ENCODE measurements around the gene HADH. TPM values are rescaled to one million over a fixed set of nuclear protein-coding genes. Genes with fewer than 3 reads are reported as not detected.

The HADH gene
- total RNA-seq, 1 experiment from 2014 or later, result 39.8 TPM

DNA sequence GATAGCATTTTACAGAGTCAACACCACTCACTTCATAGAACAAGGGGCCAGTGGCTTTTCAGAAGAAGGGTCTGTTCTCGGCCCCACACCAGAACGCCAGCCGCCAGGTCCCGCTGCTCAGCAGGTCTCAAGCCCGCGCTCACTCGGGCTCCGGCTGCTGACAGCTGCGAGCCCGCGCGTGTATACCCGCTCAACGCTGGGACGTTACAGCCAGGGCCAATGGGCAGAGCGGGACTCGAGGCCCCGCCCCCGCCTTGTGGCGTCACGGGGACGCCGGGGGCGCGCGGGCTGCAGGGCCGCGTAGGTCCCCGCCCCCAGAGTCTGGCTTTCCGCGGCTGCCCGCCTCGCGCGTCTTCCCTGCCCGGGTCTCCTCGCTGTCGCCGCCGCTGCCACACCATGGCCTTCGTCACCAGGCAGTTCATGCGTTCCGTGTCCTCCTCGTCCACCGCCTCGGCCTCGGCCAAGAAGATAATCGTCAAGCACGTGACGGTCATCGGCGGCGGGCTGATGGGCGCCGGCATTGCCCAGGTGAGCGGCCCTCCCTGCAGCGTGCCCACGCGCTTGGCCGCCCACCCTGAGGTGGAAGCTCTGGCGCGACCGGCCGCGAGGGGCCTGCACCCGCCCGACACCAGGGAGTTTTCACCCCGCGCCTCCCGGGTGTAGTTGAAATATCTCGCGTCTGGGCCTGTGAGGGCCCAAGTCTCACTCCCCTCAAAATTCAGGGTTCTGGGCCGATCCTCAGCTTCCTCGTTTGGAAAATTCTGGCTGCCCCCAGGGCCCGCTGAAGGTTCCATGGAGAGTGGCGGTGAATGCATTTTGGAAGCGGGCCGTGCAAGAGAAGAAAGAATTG lies at the start of gene HADH (continued):
- TF ChIP-seq ESRRA (CRISPR knock-in tag; IDR thresholded peaks at IDR 0.05; ENCODE audit: borderline replicate concordance), result peak; percentile 89
- TF ChIP-seq, protein P1, sequence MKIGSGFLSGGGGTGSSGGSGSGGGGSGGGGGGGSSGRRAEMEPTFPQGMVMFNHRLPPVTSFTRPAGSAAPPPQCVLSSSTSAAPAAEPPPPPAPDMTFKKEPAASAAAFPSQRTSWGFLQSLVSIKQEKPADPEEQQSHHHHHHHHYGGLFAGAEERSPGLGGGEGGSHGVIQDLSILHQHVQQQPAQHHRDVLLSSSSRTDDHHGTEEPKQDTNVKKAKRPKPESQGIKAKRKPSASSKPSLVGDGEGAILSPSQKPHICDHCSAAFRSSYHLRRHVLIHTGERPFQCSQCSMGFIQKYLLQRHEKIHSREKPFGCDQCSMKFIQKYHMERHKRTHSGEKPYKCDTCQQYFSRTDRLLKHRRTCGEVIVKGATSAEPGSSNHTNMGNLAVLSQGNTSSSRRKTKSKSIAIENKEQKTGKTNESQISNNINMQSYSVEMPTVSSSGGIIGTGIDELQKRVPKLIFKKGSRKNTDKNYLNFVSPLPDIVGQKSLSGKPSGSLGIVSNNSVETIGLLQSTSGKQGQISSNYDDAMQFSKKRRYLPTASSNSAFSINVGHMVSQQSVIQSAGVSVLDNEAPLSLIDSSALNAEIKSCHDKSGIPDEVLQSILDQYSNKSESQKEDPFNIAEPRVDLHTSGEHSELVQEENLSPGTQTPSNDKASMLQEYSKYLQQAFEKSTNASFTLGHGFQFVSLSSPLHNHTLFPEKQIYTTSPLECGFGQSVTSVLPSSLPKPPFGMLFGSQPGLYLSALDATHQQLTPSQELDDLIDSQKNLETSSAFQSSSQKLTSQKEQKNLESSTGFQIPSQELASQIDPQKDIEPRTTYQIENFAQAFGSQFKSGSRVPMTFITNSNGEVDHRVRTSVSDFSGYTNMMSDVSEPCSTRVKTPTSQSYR (CRISPR knock-in tag; IDR thresholded peaks at IDR 0.05), result no peak; the same call in 1 of the 2 replicates
- no peak for TF ChIP-seq ZNF423 (CRISPR knock-in tag; IDR thresholded peaks at IDR 0.05)
- TF ChIP-seq TP53 (CRISPR knock-in tag; IDR thresholded peaks at IDR 0.05), result peak; percentile 65; the same call in 1 of the 2 replicates
- TF ChIP-seq SMAD4 (CRISPR knock-in tag; IDR thresholded peaks at IDR 0.05), result peak; percentile 31; the same call in 1 of the 2 replicates
- 0 out of 2 replicates have a peak, but pooled peaks have one; percentile 41 for TF ChIP-seq ZNF263 (CRISPR knock-in tag; IDR thresholded peaks at IDR 0.05; ENCODE audit: low read depth)
- peak; percentile 28; the same call in 1 of the 2 replicates for TF ChIP-seq NR2C2 (CRISPR knock-in tag; IDR thresholded peaks at IDR 0.05)
- TF ChIP-seq, protein P2, sequence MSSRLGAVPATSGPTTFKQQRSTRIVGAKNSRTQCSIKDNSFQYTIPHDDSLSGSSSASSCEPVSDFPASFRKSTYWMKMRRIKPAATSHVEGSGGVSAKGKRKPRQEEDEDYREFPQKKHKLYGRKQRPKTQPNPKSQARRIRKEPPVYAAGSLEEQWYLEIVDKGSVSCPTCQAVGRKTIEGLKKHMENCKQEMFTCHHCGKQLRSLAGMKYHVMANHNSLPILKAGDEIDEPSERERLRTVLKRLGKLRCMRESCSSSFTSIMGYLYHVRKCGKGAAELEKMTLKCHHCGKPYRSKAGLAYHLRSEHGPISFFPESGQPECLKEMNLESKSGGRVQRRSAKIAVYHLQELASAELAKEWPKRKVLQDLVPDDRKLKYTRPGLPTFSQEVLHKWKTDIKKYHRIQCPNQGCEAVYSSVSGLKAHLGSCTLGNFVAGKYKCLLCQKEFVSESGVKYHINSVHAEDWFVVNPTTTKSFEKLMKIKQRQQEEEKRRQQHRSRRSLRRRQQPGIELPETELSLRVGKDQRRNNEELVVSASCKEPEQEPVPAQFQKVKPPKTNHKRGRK (CRISPR knock-in tag; IDR thresholded peaks at IDR 0.05; ENCODE audit: borderline replicate concordance), result no peak
- no peak for TF ChIP-seq PRRX2 (CRISPR knock-in tag; IDR thresholded peaks at IDR 0.05)
- TF ChIP-seq, protein P3, sequence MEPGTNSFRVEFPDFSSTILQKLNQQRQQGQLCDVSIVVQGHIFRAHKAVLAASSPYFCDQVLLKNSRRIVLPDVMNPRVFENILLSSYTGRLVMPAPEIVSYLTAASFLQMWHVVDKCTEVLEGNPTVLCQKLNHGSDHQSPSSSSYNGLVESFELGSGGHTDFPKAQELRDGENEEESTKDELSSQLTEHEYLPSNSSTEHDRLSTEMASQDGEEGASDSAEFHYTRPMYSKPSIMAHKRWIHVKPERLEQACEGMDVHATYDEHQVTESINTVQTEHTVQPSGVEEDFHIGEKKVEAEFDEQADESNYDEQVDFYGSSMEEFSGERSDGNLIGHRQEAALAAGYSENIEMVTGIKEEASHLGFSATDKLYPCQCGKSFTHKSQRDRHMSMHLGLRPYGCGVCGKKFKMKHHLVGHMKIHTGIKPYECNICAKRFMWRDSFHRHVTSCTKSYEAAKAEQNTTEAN (CRISPR knock-in tag; IDR thresholded peaks at IDR 0.05), result peak; percentile 84
- TF ChIP-seq GTF2I (CRISPR knock-in tag; conservative IDR thresholded peaks at IDR 0.05), result no peak
- peak; percentile 88 for TF ChIP-seq CREM (CRISPR knock-in tag; IDR thresholded peaks at IDR 0.05)
- peak; percentile 78; the same call in 1 of the 2 replicates for TF ChIP-seq NR1H2 (CRISPR knock-in tag; IDR thresholded peaks at IDR 0.05)
- TF ChIP-seq, protein P4, sequence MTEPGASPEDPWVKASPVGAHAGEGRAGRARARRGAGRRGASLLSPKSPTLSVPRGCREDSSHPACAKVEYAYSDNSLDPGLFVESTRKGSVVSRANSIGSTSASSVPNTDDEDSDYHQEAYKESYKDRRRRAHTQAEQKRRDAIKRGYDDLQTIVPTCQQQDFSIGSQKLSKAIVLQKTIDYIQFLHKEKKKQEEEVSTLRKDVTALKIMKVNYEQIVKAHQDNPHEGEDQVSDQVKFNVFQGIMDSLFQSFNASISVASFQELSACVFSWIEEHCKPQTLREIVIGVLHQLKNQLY (CRISPR knock-in tag; IDR thresholded peaks at IDR 0.05), result 0 out of 2 replicates have a peak, but pooled peaks have one; percentile 47
- TF ChIP-seq JAZF1 (CRISPR knock-in tag; IDR thresholded peaks at IDR 0.05), result no peak
- no peak for TF ChIP-seq NFATC4 (CRISPR knock-in tag; IDR thresholded peaks at IDR 0.05)
- peak; percentile 86 for TF ChIP-seq FOXK1 (CRISPR knock-in tag; IDR thresholded peaks at IDR 0.05)
- TF ChIP-seq, protein P5, sequence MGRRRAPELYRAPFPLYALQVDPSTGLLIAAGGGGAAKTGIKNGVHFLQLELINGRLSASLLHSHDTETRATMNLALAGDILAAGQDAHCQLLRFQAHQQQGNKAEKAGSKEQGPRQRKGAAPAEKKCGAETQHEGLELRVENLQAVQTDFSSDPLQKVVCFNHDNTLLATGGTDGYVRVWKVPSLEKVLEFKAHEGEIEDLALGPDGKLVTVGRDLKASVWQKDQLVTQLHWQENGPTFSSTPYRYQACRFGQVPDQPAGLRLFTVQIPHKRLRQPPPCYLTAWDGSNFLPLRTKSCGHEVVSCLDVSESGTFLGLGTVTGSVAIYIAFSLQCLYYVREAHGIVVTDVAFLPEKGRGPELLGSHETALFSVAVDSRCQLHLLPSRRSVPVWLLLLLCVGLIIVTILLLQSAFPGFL (CRISPR knock-in tag; IDR thresholded peaks at IDR 0.05; ENCODE audit: borderline replicate concordance), result peak; percentile 36; the same call in 1 of the 2 replicates
- TF ChIP-seq, protein P6, sequence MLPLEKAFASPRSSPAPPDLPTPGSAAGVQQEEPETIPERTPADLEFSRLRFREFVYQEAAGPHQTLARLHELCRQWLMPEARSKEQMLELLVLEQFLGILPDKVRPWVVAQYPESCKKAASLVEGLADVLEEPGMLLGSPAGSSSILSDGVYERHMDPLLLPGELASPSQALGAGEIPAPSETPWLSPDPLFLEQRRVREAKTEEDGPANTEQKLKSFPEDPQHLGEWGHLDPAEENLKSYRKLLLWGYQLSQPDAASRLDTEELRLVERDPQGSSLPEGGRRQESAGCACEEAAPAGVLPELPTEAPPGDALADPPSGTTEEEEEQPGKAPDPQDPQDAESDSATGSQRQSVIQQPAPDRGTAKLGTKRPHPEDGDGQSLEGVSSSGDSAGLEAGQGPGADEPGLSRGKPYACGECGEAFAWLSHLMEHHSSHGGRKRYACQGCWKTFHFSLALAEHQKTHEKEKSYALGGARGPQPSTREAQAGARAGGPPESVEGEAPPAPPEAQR (CRISPR knock-in tag; IDR thresholded peaks at IDR 0.05), result no peak
- TF ChIP-seq ZNF317 (CRISPR knock-in tag; IDR thresholded peaks at IDR 0.05; ENCODE audit: borderline replicate concordance, low read depth), result no peak
- TF ChIP-seq, protein P7, sequence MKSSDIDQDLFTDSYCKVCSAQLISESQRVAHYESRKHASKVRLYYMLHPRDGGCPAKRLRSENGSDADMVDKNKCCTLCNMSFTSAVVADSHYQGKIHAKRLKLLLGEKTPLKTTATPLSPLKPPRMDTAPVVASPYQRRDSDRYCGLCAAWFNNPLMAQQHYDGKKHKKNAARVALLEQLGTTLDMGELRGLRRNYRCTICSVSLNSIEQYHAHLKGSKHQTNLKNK (CRISPR knock-in tag; IDR thresholded peaks at IDR 0.05), result no peak
- TF ChIP-seq SOX15 (CRISPR knock-in tag; IDR thresholded peaks at IDR 0.05), result no peak
- no peak for TF ChIP-seq ZNF671 (CRISPR knock-in tag; IDR thresholded peaks at IDR 0.05)
- TF ChIP-seq, protein P8, sequence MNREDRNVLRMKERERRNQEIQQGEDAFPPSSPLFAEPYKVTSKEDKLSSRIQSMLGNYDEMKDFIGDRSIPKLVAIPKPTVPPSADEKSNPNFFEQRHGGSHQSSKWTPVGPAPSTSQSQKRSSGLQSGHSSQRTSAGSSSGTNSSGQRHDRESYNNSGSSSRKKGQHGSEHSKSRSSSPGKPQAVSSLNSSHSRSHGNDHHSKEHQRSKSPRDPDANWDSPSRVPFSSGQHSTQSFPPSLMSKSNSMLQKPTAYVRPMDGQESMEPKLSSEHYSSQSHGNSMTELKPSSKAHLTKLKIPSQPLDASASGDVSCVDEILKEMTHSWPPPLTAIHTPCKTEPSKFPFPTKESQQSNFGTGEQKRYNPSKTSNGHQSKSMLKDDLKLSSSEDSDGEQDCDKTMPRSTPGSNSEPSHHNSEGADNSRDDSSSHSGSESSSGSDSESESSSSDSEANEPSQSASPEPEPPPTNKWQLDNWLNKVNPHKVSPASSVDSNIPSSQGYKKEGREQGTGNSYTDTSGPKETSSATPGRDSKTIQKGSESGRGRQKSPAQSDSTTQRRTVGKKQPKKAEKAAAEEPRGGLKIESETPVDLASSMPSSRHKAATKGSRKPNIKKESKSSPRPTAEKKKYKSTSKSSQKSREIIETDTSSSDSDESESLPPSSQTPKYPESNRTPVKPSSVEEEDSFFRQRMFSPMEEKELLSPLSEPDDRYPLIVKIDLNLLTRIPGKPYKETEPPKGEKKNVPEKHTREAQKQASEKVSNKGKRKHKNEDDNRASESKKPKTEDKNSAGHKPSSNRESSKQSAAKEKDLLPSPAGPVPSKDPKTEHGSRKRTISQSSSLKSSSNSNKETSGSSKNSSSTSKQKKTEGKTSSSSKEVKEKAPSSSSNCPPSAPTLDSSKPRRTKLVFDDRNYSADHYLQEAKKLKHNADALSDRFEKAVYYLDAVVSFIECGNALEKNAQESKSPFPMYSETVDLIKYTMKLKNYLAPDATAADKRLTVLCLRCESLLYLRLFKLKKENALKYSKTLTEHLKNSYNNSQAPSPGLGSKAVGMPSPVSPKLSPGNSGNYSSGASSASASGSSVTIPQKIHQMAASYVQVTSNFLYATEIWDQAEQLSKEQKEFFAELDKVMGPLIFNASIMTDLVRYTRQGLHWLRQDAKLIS (CRISPR knock-in tag; IDR thresholded peaks at IDR 0.05; ENCODE audit: borderline replicate concordance), result no peak
- peak; percentile 85 for TF ChIP-seq MYBL2 (CRISPR knock-in tag; IDR thresholded peaks at IDR 0.05)
